ENCODE measurements around the gene SUCLG1.

The SUCLG1 gene

DNA sequence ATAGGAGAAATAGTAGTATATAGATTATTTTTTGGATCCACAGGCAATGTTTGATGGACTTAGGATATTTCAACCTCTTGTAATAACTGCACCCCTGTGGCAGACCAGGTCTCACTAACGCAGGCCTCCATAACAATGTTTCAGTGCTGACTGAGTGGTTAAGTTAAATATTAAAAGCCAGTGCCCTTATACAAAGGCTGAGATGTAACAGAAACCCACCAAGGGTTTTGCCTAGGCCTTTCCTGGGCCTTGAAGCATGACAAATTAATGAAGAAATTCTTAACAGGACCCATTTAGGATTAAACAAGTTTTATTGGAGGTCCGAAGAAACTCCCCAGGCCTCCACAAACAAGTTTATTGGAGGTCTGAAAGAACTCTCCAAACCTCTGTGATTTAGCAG lies 1.6 kb upstream of the SUCLG1 start:
- no peak for DNase-seq

DNA sequence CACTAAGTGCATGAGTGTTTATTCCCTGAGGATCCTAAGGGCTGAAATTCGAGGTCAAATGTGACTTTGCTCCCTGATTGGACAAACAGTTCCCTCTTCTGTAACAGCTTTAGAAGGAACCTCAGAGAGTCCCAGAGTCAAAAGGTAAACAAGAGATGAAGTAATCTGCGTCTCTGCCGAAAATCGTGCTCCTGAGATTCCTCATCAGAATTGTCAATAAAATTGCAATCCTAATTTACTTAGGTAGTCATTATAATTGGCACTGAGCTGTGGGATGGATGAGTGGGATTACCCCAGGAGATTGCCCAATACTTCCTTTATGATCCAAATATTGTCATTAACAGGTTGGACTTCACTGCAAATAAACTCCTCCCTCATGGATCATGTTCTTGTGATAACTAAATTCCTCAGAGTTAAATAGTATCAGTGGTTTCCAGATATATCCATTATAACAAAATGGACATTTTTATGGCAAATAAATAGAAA lies 907 bp upstream of the SUCLG1 start:
- no peak for DNase-seq

DNA sequence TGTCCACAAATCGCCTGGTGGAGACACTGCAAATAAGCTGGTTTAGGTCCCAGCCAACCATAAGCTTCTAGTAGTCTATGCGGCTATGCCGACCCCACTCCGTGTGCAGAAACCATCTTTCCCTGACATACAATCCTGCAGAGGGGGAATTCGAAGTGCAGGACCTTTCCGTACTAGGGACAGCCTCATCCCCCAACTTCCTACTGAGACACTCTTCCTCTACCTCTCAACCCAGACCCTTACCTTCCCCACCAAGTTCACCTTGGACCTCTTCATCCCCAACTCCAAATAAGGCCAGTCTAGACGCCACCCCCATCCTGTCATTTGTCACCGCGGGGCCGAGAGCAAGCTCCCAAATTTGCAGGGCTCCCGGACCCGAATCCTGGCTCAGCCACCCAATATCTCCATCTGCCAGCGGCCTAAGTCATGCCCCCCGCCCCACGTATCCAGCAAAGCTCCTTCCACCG lies 496 bp downstream of the SUCLG1 start:
- peak; percentile 10 for DNase-seq

GRCh38 chr2:84457686-84458085 lies 1.4 kb downstream of the SUCLG1 start:
- no peak for DNase-seq

DNA sequence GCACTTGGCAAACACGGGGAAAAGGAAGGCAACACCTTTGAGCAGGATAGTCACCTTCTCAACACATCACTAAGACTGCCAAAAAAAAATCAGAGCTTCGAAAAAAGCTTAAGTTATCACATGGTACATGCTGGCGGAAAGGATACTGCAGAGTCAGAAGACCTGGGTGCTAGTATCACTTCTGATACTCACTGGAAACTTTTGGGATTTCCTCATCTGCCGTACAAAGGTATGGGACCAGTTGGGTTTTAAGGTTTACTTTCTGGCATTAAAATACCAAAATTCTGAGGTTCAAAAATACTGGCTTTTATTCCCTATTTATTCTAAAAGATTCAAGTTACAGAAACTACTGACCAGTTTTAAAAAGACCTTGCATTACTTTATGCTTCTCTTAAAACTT lies 2.9 kb downstream of the SUCLG1 start:
- DNase-seq: no peak

DNA sequence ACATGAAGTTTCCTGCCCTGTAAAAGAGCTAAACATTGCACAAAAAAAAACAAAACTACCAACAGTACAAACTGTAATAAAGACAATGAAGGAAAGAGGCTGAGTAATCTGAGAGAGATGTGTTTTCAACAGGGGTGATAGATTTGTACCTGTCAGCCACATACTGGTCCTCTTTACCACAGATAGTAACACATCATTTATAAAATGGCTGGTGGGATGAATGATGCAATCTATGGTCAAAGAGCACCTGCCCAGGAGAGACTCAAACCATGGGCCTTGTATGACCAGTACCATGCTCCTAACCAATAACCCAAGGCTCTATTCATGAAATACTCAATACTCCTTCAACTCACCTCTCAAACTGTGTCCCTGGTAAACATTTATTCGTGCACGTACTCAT lies 4.5 kb downstream of the SUCLG1 start:
- no peak for DNase-seq

- DNase-seq: no peak
Observed at GRCh38 chr2:84452624-84453023, 6.5 kb downstream of the SUCLG1 start.

DNA sequence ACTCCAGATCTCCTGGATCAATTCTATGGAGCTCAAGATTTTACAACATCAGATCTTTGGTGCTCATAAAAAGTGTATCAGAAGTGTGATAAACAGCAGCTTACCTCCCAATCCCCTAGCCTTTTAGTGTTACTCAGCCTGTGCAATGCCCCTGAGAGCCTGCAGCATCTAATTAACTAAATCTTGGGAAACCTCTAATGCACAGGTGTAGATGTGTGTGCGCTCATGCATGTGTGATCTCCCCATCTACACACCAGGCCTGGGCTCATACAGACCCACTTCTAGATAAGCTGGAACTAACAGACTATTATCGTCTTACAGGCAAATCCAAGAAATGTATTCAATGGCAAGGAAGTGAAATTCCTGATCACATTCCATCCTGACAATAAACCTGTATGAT lies 7.5 kb downstream of the SUCLG1 start:
- no peak for DNase-seq

GRCh38 chr2:84450288-84451227 lies 8.5 kb downstream of the SUCLG1 start:
- DNase-seq: no peak

GRCh38 chr2:84449711-84450110 lies 9.4 kb downstream of the SUCLG1 start:
- no peak for DNase-seq

DNA sequence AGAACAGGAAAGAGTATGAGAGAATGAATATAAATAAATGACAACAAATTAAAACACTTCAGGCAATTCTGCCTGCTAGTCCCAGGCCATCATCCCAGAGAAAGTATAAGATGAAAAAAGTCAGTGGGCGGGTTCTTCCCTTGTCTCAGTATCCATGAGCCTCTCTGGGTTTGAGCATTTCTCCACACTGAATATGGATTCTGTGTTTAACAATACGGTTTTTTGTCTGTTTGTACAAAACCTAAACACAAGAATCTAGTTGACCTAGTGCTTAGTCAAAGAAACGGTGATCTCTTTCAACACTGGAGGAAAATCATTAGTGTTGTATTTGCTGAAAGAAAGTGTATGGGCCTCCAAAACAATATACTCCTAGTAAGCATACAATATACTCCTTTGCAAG lies 10.0 kb downstream of the SUCLG1 start:
- DNase-seq: no peak

DNA sequence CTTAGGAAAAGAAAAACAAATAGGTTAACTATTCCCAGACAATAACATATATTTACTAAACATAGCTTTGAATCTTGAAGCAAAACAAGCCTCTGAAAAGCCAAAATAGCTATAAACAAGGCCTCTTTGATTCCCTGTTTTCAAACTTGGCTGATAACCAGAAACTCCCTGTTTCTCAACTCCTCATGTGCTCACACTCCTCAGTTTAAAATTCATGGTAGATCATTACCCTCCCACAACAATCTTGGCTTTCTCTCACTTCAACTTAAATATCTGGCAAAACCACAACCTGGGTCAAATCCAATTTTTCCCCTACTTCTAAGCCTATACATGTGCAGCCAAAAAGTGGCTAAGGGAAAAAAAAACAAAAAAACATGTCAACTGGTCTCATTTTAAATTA lies 15.6 kb downstream of the SUCLG1 start:
- no peak for DNase-seq

- peak; percentile 35 for DNase-seq
Observed at GRCh38 chr2:84442888-84443287, 16.2 kb downstream of the SUCLG1 start.

DNA sequence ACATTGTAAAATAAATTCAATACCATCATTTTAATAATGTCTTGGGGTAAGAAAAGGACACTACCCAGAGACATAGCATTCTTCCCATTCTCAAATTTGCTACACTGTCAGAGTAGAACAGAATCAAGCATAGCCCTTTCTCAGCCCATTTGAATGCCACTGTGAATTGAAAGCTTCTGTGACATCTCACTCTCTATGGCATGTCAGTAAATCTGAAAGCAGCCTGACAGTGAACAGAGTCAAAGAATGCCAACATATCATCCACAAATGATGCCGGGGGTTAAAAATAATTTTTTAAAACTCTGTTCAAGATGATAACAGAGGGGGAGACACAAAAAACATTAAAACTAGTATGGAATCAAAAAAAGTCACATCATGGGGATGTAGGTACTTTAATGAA lies 17.6 kb downstream of the SUCLG1 start:
- DNase-seq: no peak

GRCh38 chr2:84441036-84441435 lies 18.0 kb downstream of the SUCLG1 start:
- DNase-seq: no peak

- no peak for DNase-seq
Observed at GRCh38 chr2:84435345-84436025, 23.6 kb downstream of the SUCLG1 start.

DNA sequence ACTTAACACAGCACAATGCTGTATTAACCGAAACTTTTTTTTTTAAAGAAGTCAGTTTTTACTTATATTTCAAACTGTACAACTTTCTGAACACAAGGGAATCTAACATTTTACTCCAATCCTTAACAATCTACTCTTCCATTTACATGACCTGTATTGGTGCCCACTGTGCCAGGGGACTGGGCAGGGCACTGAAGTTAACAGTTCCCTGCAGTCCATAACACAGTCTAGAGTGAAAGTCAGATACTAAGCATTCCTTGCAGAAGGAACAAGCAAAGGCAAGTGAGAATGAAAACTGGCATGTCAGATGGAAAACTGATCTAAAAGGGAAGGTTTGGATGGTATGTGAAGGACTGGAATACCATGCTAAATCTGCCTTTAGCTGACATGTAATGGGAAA lies 29.8 kb downstream of the SUCLG1 start:
- DNase-seq: no peak

DNA sequence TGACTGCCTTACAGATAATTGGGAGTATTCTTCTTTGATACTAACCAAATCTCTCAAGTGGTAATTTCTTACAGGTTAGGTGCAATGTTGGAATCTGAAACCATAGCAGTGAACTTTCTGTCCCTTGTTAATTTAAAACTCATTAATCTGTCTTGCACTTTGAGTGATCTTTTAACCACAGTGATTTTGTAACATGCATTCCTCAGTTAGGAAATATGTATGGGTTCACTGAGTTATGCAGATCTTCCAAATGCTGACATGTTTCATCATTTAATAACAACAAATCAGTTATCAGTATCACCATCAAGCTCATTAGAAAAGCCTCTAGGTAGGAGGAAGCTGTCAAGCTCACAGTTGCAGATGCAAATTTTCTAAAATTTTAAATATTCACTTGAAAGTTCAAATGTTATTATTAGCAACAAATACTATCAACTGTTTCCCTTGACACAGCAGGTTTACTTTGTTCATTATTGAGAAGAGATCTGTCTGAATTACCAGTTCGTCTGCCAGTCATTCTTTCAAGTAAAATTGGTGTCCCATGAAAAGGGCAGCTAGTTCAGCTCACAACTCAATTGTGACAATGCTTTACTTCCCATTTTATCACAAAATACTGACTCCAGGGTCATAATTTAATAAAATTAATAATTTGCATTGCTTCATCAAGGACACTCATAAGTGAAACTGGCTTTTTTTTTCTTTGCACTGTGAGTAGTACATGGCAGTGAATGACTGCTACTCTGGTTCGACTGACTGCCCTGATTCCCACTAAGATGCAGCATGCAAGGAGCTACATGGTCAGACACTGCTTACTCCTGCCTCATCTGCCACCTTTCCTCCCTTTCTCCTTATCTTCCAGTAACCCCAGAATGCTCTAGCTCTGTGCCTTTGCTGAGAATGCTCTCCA lies 31.6 kb downstream of the SUCLG1 start:
- no peak for DNase-seq

- no peak for DNase-seq
Observed at GRCh38 chr2:84425310-84425709, 33.8 kb downstream of the SUCLG1 start.

DNA sequence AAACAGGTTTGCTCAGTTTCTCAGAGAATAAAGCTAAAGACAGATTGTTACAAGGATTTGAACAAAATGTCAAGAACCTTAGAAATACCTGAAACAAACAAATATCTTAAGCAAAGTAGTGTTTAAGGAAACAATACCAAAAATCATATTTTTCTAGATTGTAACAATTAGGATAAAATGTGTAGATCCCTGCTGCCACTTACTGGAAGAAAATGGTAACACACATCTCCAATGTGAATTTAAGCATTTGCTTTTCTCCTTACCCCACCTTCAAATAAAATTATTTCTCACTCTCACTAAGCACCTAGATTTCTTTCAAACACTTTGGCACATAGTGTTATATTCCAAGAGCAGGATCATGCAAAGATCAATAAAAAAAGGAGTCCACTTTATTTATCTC lies 34.9 kb downstream of the SUCLG1 start:
- DNase-seq: no peak

DNA sequence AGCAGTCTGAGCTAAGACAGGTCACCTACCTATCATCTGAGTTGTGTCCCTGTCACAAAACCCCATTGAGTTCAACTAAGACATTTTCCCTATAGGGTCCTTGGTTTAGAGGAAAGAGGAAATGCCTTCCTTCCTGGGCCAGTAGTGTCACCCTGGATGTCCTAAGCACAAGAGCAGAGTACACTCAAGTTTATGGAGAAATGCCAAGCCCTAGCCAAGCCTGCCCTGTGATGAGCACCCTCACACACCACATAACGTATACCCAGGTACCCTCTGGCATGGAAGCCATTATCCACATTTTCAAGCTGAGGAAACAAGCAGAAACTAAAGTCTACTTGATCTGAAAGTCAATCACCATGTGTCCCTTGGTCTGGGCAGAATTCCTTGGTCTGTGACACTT lies 37.3 kb downstream of the SUCLG1 start:
- DNase-seq: no peak

DNA sequence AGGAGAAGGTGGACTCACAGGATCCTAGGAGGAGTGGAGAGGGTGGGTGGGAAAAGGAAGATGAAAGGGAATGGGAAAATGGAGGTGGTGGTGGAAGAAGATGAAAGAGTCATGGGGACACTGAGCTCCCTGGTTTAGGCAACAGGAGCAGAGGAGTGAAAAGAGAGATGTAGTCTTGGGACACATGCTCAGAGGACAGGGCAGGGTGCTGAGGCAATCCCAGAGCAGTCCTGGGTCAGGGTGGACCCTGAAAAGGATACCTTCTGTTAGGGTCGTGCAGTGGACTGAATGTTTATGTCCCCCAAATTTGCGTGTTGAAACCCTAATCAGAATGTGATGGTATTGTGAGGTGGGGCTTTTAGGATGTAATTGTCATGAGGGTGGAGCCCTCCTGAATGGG lies 37.9 kb downstream of the SUCLG1 start:
- DNase-seq: no peak

All from activated CD4-positive, alpha-beta T cell treated with anti-CD3 and anti-CD28 coated beads, Interleukin-2, amount 50 U/mL, for 16 hours (primary cell).